Spleen (tissue), 11 donors: Measurements from ENCODE around the gene SPATS2L. TPM values are rescaled to one million over a fixed set of nuclear protein-coding genes. Genes with fewer than 3 reads are reported as not detected.

Experiments used
- DNase-seq: peaks from one replicate; pipeline ENCODE4 v3.0.0-alpha.2; 2020
- H3K27ac ChIP-seq, 8 donors: fragments of 200-600 bp; sonication (generic) in 7 of 8; 1 replicate in 4 of 8; 2 replicates in 4 of 8; pipeline versions ENCODE4 v1.5.0 to v1.8.0; 2016 to 2021; ENCODE audit warnings: inconsistent platforms in 4 of 8, mild to moderate bottlenecking in 4 of 8, moderate library complexity in 1 of 8
- H3K27me3 ChIP-seq, 7 donors: fragments of 200-600 bp; sonication (generic) in 6 of 7; replicated peaks in 1 of 7; 1 replicate in 4 of 7; 2 replicates in 3 of 7; pipeline versions ENCODE4 v1.5.0 to v1.8.0; 2016 to 2021; ENCODE audit warnings: inconsistent platforms in 3 of 7, mild to moderate bottlenecking in 1 of 7
- H3K36me3 ChIP-seq, 6 donors: fragments of 200-600 bp; sonication (generic) in 5 of 6; 1 replicate in 4 of 6; 2 replicates in 2 of 6; pipeline versions ENCODE4 v1.5.0 to v1.8.0; 2016 to 2021; ENCODE audit warnings: inconsistent platforms in 2 of 6
- H3K4me1 ChIP-seq, 6 donors: fragments of 200-600 bp; sonication (generic) in 5 of 6; 1 replicate in 3 of 6; 2 replicates in 3 of 6; pipeline versions ENCODE4 v1.5.0 to v1.8.0; 2016 to 2021; ENCODE audit warnings: inconsistent platforms in 3 of 6
- H3K4me3 ChIP-seq, 8 donors: fragments of 200-600 bp; sonication (generic) in 7 of 8; 1 replicate in 4 of 8; 2 replicates in 4 of 8; pipeline versions ENCODE4 v1.5.0 to v1.8.0; 2016 to 2021; ENCODE audit warnings: inconsistent platforms in 4 of 8, mild to moderate bottlenecking in 4 of 8, moderate library complexity in 2 of 8
- H3K9me3 ChIP-seq, 8 donors: fragments of 200-600 bp; sonication (generic) in 7 of 8; 1 replicate in 4 of 8; 2 replicates in 4 of 8; pipeline versions ENCODE4 v1.5.0 to v1.8.0; 2016 to 2021; ENCODE audit warnings: inconsistent platforms in 4 of 8
- POLR2A ChIP-seq, 3 donors: fragments of 450-650 bp; IDR thresholded peaks; one replicate each; pipeline ENCODE4 v1.5.1; 2017; ENCODE audit warnings: antibody characterized with exemption in 3 of 3, mild to moderate bottlenecking in 1 of 3
- POLR2AphosphoS5 ChIP-seq, 3 donors: sonication (generic); formaldehyde crosslinking; IDR thresholded peaks; one replicate each; pipeline ENCODE4 v1.5.1; 2017; ENCODE audit warnings: antibody characterized with exemption in 3 of 3
- WGBS, 5 donors: extraction: QIAGEN DNeasy Blood & Tissue Kit in 3 of 5; methylation state at CpG; one replicate each; pipeline versions ENCODE4 v1.1.5 to v1.1.7; 2013 to 2018; 5-methylcytosine and 5-hydroxymethylcytosine counted together
- intact Hi-C: fragments of 100-400 bp; cut with DNase I; formaldehyde crosslinking; loops from one replicate; pipeline ENCODE4 v1.15.0; 2023; ENCODE audit warnings: low total_unique reads
- polyA plus RNA-seq, 3 donors: library from polyadenylated mRNA; stranded (reverse); fragments of 200-250 nt; gene quantifications; one replicate each; pipeline ENCODE4 v1.2.1, GENCODE V29; 2013
- total RNA-seq, 7 donors: library from RNA; depleted of rRNA in 3 of 7; stranded (reverse); fragments of >200 nt in 3 of 7; fragmentation: NEBNext Ultra II Directional in 4 of 7; extraction: Animal tissue kit (Norgen Biotek cat#: 25700) in 4 of 7; gene quantifications; one replicate each; pipeline versions ENCODE4 v1.1.0 to v1.2.1, GENCODE V29; 2016 to 2021
- TF ChIP-seq, protein P1 (sequence below), 11 experiments: fragments of 200-600 bp in 7 of 11; fragments of 450-650 bp in 4 of 11; sonication (generic) in 4 of 11; IDR thresholded peaks in 8 of 11; conservative IDR thresholded peaks in 3 of 11; 1 replicate in 7 of 11; 2 replicates in 4 of 11; pipeline versions ENCODE4 v1.4.0 to v1.8.0; 2016 to 2021; ENCODE audit warnings: antibody characterized with exemption in 11 of 11, inconsistent platforms in 4 of 11, mild to moderate bottlenecking in 1 of 11
- donor health status: healthy with polysubstance abuse.
- donor health status: DM: no; HTN: no; CAD: no; lungs with moderate emphysema.
- donor health status: DM: no; HTN: no; CAD: no.
- donor health status: Bipolar disorder and iron deficiency.
- donor health status: healthy.
- donor health status: DM: no; HTN: no; CAD: no.
- donor health status: DM: yes; HTN: yes; CAD: no.

The SPATS2L gene
- total and polyA plus RNA-seq, 10 donors: 9.5 to 84.7 (median 57.2) TPM

DNA sequence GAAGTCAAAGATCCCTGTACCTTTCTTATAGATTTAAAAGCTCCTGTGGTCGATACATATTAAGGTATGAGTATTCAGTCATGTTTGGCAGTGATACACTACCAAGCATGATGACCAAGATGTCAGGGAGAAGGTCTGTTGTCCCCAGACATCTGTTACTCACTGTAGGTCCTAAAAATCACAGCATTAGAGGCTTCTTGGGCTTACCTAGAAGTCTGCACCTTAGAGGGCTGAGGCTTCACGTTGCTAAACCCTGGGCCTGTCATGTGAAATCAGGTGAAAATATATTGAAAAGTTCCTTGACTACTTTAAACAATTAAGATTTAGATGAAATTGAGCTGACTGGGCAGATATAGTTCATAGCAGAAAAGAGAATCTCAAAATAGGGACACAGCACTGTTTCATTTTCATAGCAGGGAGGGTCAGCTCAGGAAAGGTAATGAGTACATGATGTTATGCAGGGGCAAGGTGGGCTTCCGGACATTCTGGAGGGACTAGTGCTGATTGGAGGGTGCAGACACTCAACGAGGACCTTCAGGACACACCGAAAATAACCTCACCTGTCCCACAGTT lies 78.7 kb downstream of the SPATS2L start:
- no peak for TF ChIP-seq POLR2A (IDR thresholded peaks at IDR 0.05)
- TF ChIP-seq, protein P1, sequence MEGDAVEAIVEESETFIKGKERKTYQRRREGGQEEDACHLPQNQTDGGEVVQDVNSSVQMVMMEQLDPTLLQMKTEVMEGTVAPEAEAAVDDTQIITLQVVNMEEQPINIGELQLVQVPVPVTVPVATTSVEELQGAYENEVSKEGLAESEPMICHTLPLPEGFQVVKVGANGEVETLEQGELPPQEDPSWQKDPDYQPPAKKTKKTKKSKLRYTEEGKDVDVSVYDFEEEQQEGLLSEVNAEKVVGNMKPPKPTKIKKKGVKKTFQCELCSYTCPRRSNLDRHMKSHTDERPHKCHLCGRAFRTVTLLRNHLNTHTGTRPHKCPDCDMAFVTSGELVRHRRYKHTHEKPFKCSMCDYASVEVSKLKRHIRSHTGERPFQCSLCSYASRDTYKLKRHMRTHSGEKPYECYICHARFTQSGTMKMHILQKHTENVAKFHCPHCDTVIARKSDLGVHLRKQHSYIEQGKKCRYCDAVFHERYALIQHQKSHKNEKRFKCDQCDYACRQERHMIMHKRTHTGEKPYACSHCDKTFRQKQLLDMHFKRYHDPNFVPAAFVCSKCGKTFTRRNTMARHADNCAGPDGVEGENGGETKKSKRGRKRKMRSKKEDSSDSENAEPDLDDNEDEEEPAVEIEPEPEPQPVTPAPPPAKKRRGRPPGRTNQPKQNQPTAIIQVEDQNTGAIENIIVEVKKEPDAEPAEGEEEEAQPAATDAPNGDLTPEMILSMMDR (IDR thresholded peaks at IDR 0.05 in 8 of 11, conservative IDR thresholded peaks at IDR 0.05 in 3 of 11): no peak
- TF ChIP-seq POLR2AphosphoS5 (IDR thresholded peaks at IDR 0.05): no peak
- intact Hi-C loops: no loop called here
- Histone ChIP-seq H3K36me3 (peaks cover 0 to 12% (median 8%) of the 10 kb centered on the region in 6 donors), H3K4me1 (peaks cover 0 to 42% (median 21%) of the 10 kb centered on the region in 6 donors), H3K9me3 (no peaks in the 10 kb centered on the region), H3K27ac (no peak overlapping the region), H3K4me3 (no peak overlapping the region), H3K27me3 (no peaks in the 10 kb centered on the region)
- WGBS, 5 donors: 88 to 95% (median 92%) methylated on average over 5 of the region's 5 CpGs
- no peak for DNase-seq

DNA sequence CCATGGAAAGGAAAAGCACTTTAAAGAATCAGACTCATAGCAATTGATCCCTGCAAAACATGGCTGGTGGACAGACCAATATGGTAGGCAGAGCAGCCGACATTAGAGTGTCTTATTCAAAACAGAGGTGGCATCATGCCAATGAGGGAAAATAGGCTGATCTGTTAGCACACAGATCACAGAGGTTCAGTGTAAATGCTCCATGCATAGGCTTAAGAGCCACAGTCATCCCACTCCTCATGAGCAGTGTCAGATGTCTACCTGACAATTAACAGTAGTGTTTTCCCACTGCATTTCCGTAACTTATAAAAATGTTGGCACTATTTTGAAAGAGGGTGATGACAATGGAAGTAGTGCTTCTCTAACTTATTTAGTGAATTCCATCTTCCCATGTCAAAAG lies 86.7 kb downstream of the SPATS2L start:
- H3K4me3 ChIP-seq: no peak overlapping the region
- H3K27me3 ChIP-seq: no peaks in the 10 kb centered on the region
- no peaks in the 10 kb centered on the region for H3K4me1 ChIP-seq
- DNase-seq: no peak
- WGBS, 5 donors: 77 to 90% (median 87%) methylated on average over 2 of the region's 2 CpGs
- intact Hi-C loops: no loop called here
- H3K27ac ChIP-seq: no peak overlapping the region
- H3K36me3 ChIP-seq: peaks cover 0 to 21% (median 12%) of the 10 kb centered on the region in 6 donors
- no peaks in the 10 kb centered on the region for H3K9me3 ChIP-seq
- TF ChIP-seq POLR2A (IDR thresholded peaks at IDR 0.05) (no peak), POLR2AphosphoS5 (IDR thresholded peaks at IDR 0.05) (no peak)
- TF ChIP-seq, protein P1 (IDR thresholded peaks at IDR 0.05 in 8 of 11, conservative IDR thresholded peaks at IDR 0.05 in 3 of 11): no peak

DNA sequence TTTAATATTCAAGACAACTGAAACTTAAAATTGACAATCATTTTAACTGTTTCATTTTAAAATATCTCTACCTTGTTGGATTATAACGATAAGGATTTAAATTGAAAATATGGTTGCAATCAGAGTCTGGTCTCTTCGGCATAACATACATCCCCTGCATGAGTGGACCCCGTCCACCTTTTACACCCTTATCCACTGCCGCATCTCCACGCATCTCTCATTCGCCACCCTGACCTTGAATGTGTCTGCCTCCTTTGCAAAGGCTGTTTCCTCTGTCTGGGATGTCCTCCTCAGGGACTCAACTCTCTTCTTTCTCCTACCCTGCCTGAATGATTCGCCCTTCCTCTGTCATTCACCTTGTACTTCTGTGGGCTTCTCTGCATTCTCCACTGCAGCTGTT lies 87.6 kb downstream of the SPATS2L start:
- WGBS, 5 donors: 94 to 98% (median 97%) methylated on average over 7 of the region's 7 CpGs
- H3K4me1 ChIP-seq: no peaks in the 10 kb centered on the region
- no peak overlapping the region for H3K27ac ChIP-seq
- intact Hi-C loops: no loop called here
- H3K9me3 ChIP-seq: no peaks in the 10 kb centered on the region
- DNase-seq: no peak
- H3K36me3 ChIP-seq: peaks cover 0 to 20% (median 12%) of the 10 kb centered on the region in 6 donors
- H3K27me3 ChIP-seq: no peaks in the 10 kb centered on the region
- TF ChIP-seq POLR2AphosphoS5 (IDR thresholded peaks at IDR 0.05) (no peak), POLR2A (IDR thresholded peaks at IDR 0.05) (no peak)
- TF ChIP-seq, protein P1 (IDR thresholded peaks at IDR 0.05 in 8 of 11, conservative IDR thresholded peaks at IDR 0.05 in 3 of 11): no peak
- no peak overlapping the region for H3K4me3 ChIP-seq

DNA sequence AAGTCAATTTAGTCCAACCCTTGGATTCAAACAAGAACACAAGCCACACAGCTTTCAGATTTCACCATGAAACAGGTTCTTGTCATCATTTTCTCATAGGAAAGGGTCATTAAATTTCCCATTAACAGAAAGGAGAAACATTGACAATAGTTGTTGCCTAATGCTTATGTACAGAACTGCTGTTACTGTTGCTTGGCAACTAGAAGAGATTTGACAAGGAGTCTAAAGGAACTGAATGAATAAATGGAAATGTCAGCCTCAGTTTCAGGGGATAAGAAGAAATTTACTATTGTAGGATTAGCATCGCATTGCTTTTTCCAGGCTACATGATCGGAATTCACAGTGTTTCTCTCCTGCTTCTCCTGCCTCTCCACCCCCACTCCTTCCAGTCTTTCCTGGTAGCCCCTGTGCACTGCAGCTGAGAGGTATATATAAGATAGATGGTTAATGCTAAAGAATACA lies 90.3 kb downstream of the SPATS2L start:
- intact Hi-C loops: no loop called here
- TF ChIP-seq POLR2A (IDR thresholded peaks at IDR 0.05) (no peak), POLR2AphosphoS5 (IDR thresholded peaks at IDR 0.05) (no peak)
- TF ChIP-seq, protein P1 (IDR thresholded peaks at IDR 0.05 in 8 of 11, conservative IDR thresholded peaks at IDR 0.05 in 3 of 11): no peak
- no peak overlapping the region for H3K27ac ChIP-seq
- DNase-seq: no peak
- H3K27me3 ChIP-seq: no peaks in the 10 kb centered on the region
- H3K9me3 ChIP-seq: no peaks in the 10 kb centered on the region
- H3K4me3 ChIP-seq: no peak overlapping the region
- H3K4me1 ChIP-seq: no peaks in the 10 kb centered on the region
- H3K36me3 ChIP-seq: no peaks in the 10 kb centered on the region
- WGBS, 5 donors: 90 to 96% (median 92%) methylated on average over 2 of the region's 2 CpGs
